Measurements from ENCODE around the gene MED15.

MED15 gene

GRCh38 chr22:20573176-20573832 lies 65.9 kb downstream of the MED15 start:
- DNase-seq: no peak

- no peak for DNase-seq
Observed at GRCh38 chr22:20573833-20574615, 66.6 kb downstream of the MED15 start.

GRCh38 chr22:20574920-20575353 lies 67.5 kb downstream of the MED15 start:
- DNase-seq: no peak

- DNase-seq: no peak
Observed at GRCh38 chr22:20575724-20576444, 68.5 kb downstream of the MED15 start.

GRCh38 chr22:20576445-20576816 lies 69.0 kb downstream of the MED15 start:
- no peak for DNase-seq

GRCh38 chr22:20577045-20577444 lies 69.6 kb downstream of the MED15 start:
- DNase-seq: no peak

GRCh38 chr22:20577549-20577975 lies 70.2 kb downstream of the MED15 start:
- no peak for DNase-seq

- no peak for DNase-seq
Observed at GRCh38 chr22:20578192-20578591, 70.8 kb downstream of the MED15 start.

- DNase-seq: no peak
Observed at GRCh38 chr22:20578707-20579106, 71.3 kb downstream of the MED15 start.

GRCh38 chr22:20579273-20580120 lies 72.1 kb downstream of the MED15 start:
- no peak for DNase-seq

- DNase-seq: no peak
Observed at GRCh38 chr22:20580179-20580578, 72.8 kb downstream of the MED15 start.

- no peak for DNase-seq
Observed at GRCh38 chr22:20580611-20581502, 73.4 kb downstream of the MED15 start.

- DNase-seq: no peak
Observed at GRCh38 chr22:20581503-20582170, 74.2 kb downstream of the MED15 start.

GRCh38 chr22:20582171-20582511 lies 74.7 kb downstream of the MED15 start:
- no peak for DNase-seq

- DNase-seq: no peak
Observed at GRCh38 chr22:20582520-20583361, 75.3 kb downstream of the MED15 start.

GRCh38 chr22:20583471-20583922 lies 76.1 kb downstream of the MED15 start:
- peak; percentile 36 for DNase-seq

- no peak for DNase-seq
Observed at GRCh38 chr22:20584029-20584871, 76.8 kb downstream of the MED15 start.

GRCh38 chr22:20584872-20585638 lies 77.6 kb downstream of the MED15 start:
- no peak for DNase-seq

Data from NCI-H446 treated with DMSO at 0.1 percent for 48 hours (cell line).